Measurements from ENCODE around the gene RNF135. TPM values are rescaled to one million over a fixed set of nuclear protein-coding genes. Genes with fewer than 3 reads are reported as not detected.

Gene RNF135
- total RNA-seq, 1 donor from 2014 or later = 4.2 TPM

DNA sequence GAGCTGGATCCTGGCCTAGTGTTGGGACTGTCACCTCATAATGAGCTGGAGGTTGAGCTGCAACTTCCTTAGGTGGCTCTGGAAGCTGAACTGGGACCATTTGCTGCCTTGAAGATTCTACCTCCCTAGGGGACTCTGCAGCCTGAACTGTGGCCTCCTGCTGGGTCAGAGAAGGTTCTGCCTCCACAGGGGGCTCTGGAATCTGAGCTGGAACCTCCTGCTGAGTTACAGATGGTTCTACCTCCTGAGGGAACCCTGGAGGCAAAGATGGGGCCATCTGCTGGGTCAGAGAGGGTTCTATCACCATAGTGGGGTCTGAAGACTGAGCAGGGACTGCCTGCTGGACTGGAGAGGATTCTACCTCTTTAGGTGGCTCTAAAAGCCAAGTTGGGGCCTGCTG lies 77.3 kb downstream of the RNF135 start:
- Mint-ChIP-seq H3K4me1 (peaks cover 2% of the 10 kb centered on the region), H3K27ac (no peak overlapping the region), H3K4me3 (no peak overlapping the region), H3K27me3 (ENCODE audit: insufficient read depth, low read depth) (peaks cover 2% of the 10 kb centered on the region), H3K36me3 (no peaks in the 10 kb centered on the region), H3K9me3 (peaks cover 18% of the 10 kb centered on the region)
- no peak overlapping the region for H3K4me3 ChIP-seq
- no peak overlapping the region for H3K4me2 ChIP-seq
- H3K9ac ChIP-seq = no peak overlapping the region
- H3K9me3 ChIP-seq (ENCODE audit: low read depth) = no peaks in the 10 kb centered on the region
- no peak for TF ChIP-seq EZH2phosphoT487 (IDR thresholded peaks at IDR 0.05)
- no peak for TF ChIP-seq EZH2 (IDR thresholded peaks at IDR 0.05)
- TF ChIP-seq, protein P1, sequence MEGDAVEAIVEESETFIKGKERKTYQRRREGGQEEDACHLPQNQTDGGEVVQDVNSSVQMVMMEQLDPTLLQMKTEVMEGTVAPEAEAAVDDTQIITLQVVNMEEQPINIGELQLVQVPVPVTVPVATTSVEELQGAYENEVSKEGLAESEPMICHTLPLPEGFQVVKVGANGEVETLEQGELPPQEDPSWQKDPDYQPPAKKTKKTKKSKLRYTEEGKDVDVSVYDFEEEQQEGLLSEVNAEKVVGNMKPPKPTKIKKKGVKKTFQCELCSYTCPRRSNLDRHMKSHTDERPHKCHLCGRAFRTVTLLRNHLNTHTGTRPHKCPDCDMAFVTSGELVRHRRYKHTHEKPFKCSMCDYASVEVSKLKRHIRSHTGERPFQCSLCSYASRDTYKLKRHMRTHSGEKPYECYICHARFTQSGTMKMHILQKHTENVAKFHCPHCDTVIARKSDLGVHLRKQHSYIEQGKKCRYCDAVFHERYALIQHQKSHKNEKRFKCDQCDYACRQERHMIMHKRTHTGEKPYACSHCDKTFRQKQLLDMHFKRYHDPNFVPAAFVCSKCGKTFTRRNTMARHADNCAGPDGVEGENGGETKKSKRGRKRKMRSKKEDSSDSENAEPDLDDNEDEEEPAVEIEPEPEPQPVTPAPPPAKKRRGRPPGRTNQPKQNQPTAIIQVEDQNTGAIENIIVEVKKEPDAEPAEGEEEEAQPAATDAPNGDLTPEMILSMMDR (IDR thresholded peaks at IDR 0.05) = no peak
- no peak for DNase-seq (ENCODE audit: low spot score)
- H4K20me1 ChIP-seq (ENCODE audit: low read depth) = no peaks in the 10 kb centered on the region
- H3K27me3 ChIP-seq = no peaks in the 10 kb centered on the region
- H3K4me1 ChIP-seq = no peaks in the 10 kb centered on the region
- no peak overlapping the region for H2AFZ ChIP-seq (replicated peaks)
- no peaks in the 10 kb centered on the region for H3K36me3 ChIP-seq
- H3K79me2 ChIP-seq (ENCODE audit: low read depth) = no peaks in the 10 kb centered on the region
- no peaks in the 10 kb centered on the region for H3F3A ChIP-seq (ENCODE audit: low read depth)
- H3K27ac ChIP-seq = no peak overlapping the region

DNA sequence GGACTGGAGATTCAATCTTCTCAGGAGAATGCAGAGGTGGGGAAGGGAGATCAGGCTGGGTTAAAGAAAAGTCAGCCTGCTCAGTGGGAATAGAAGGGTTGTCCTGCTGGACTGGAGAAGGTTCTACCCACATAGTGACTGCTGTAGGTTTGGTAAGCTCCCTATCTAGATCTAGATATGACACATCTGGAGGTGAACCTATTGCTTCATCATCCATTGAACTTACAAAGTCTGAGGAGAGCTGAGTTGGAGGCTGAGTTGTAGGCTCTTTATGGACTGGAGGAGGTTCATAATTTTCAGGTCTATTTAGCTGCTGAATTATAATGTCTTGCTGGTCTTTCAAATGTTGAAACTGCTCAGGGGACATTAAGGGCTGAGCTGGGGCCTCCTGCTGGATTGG lies 77.9 kb downstream of the RNF135 start:
- no peak for DNase-seq (ENCODE audit: low spot score)
- Mint-ChIP-seq H3K4me3 (no peak overlapping the region), H3K9me3 (peaks cover 18% of the 10 kb centered on the region), H3K27ac (no peak overlapping the region), H3K36me3 (no peaks in the 10 kb centered on the region), H3K27me3 (ENCODE audit: insufficient read depth, low read depth) (peaks cover 2% of the 10 kb centered on the region), H3K4me1 (peaks cover 2% of the 10 kb centered on the region)
- Histone ChIP-seq H4K20me1 (ENCODE audit: low read depth) (no peaks in the 10 kb centered on the region), H3K79me2 (ENCODE audit: low read depth) (no peaks in the 10 kb centered on the region), H2AFZ (replicated peaks) (no peak overlapping the region), H3K4me1 (no peaks in the 10 kb centered on the region), H3K4me2 (no peak overlapping the region), H3K27me3 (no peaks in the 10 kb centered on the region), H3K36me3 (no peaks in the 10 kb centered on the region), H3K27ac (no peak overlapping the region), H3K9me3 (ENCODE audit: low read depth) (no peaks in the 10 kb centered on the region), H3K9ac (no peak overlapping the region), H3F3A (ENCODE audit: low read depth) (no peaks in the 10 kb centered on the region), H3K4me3 (no peak overlapping the region)
- no peak for TF ChIP-seq EZH2 (IDR thresholded peaks at IDR 0.05)
- no peak for TF ChIP-seq EZH2phosphoT487 (IDR thresholded peaks at IDR 0.05)
- TF ChIP-seq, protein P1 (IDR thresholded peaks at IDR 0.05) = no peak

Small RNA genes within 50 kb of the gene (small RNA-seq; reads per million reads assigned to genes)
- not detected for gene AC138207.3
- not detected for gene RN7SL138P

Other genes with a start within 250 kb of the RNF135 start
- 27.0 and 43.8 TPM in 2 replicates for gene CRLF3, start 146.3 kb upstream of the RNF135 start, total RNA-seq (ENCODE audit: low replicate concordance)
- 27.3 and 36.2 TPM in 2 replicates for gene ATAD5, start 139.1 kb upstream of the RNF135 start, total RNA-seq (ENCODE audit: low replicate concordance)
- 17.4 TPM in 2 replicates for gene TEFM, start 64.8 kb upstream of the RNF135 start, total RNA-seq (ENCODE audit: low replicate concordance)
- 0.99 and 1.3 TPM in 2 replicates for gene ADAP2, start 49.1 kb upstream of the RNF135 start, total RNA-seq (ENCODE audit: low replicate concordance)
- 51.1 and 54.8 TPM in 2 replicates for gene NF1, start 123.9 kb downstream of the RNF135 start, total RNA-seq (ENCODE audit: low replicate concordance)

Data from neural progenitor cell (in vitro differentiated cells).